A673 (cell line): ENCODE measurements around the gene CNIH2. TPM values are rescaled to one million over a fixed set of nuclear protein-coding genes. Genes with fewer than 3 reads are reported as not detected.
A peak's percentile ranks its signal among the peaks of the same experiment; 100 is the strongest.

Experiments used
- BruUV-seq: library from RNA; stranded (reverse); fragments of 400-500 nt; replicated peaks from 2 replicates; lab custom pipeline; 2021; lab: Mats Ljungman, UMichigan
- CTCF ChIA-PET: fragments of 300-600 bp; sonication (Branson Sonifier 250); formaldehyde crosslinking; loops from one replicate; lab custom pipeline; 2022; ENCODE audit warnings: antibody characterized with exemption; lab: Charles Lee
- POLR2A ChIA-PET: fragments of 300-600 bp; sonication (Branson Sonifier 250); formaldehyde crosslinking; loops from one replicate; lab custom pipeline; 2022; ENCODE audit warnings: antibody characterized with exemption; ENCODE audit not compliant: low non-redundant PET; lab: Charles Lee
- DNase-seq: peaks from one replicate; pipeline ENCODE4 v3.0.0-alpha.2; 2015; ENCODE audit warnings: low spot score
- H3K27ac ChIP-seq: fragments of 200-600 bp; sonication (generic); 2 replicates; pipeline ENCODE4 v1.5.1; 2016; ENCODE audit warnings: mixed run types, low read depth, mild to moderate bottlenecking, mixed read lengths, antibody characterized with exemption, low read length; ENCODE audit not compliant: poor library complexity, severe bottlenecking
- H3K27me3 ChIP-seq: fragments of 200-600 bp; sonication (generic); replicated peaks from 2 replicates; pipeline ENCODE4 v1.6.1; 2017; ENCODE audit warnings: mixed run types, low read depth, mild to moderate bottlenecking, mixed read lengths, antibody characterized with exemption, low read length; ENCODE audit not compliant: insufficient read depth, poor library complexity
- H3K36me3 ChIP-seq: fragments of 200-600 bp; sonication (generic); 2 replicates; pipeline ENCODE4 v1.6.1; 2016; ENCODE audit warnings: mixed run types, mild to moderate bottlenecking, mixed read lengths, antibody characterized with exemption, low read length; ENCODE audit not compliant: insufficient read depth, poor library complexity, severe bottlenecking
- H3K4me1 ChIP-seq: fragments of 200-600 bp; sonication (generic); 2 replicates; pipeline ENCODE4 v1.6.1; 2017; ENCODE audit warnings: mixed run types, mild to moderate bottlenecking, mixed read lengths, antibody characterized with exemption, low read length; ENCODE audit not compliant: insufficient read depth, poor library complexity, severe bottlenecking
- H3K4me3 ChIP-seq: fragments of 200-600 bp; sonication (generic); 2 replicates; pipeline ENCODE4 v1.5.1; 2016; ENCODE audit warnings: low read depth, mixed run types, mild to moderate bottlenecking, mixed read lengths, low read length; ENCODE audit not compliant: poor library complexity, severe bottlenecking
- H3K9me3 ChIP-seq: fragments of 200-600 bp; sonication (generic); 2 replicates; pipeline ENCODE4 v1.6.1; 2016; ENCODE audit warnings: mixed run types, low read depth, mild to moderate bottlenecking, mixed read lengths, antibody characterized with exemption, low read length; ENCODE audit not compliant: poor library complexity, severe bottlenecking
- CTCF ChIP-seq: fragments of 300-800, 200-600 bp; sonication (generic); conservative IDR thresholded peaks from 2 replicates; pipeline ENCODE4 v1.5.1; 2017; ENCODE audit warnings: low read depth, mild to moderate bottlenecking, antibody characterized with exemption, low read length, moderate library complexity, mixed read lengths
- EZH2 ChIP-seq: fragments of 200-600 bp; sonication (generic); IDR thresholded peaks from 2 replicates; pipeline ENCODE4 v1.6.1; 2017; ENCODE audit warnings: borderline replicate concordance, low read depth, mild to moderate bottlenecking, mixed read lengths, antibody characterized with exemption, low read length; ENCODE audit not compliant: poor library complexity, severe bottlenecking
- intact Hi-C: fragments of 100-400 bp; cut with micrococcal nuclease; formaldehyde crosslinking; loops from one replicate; pipeline ENCODE4 v1.10.0; 2022; ENCODE audit not compliant: unreplicated experiment
- total RNA-seq: library from RNA; stranded (reverse); gene quantifications from 2 replicates; pipeline ENCODE4 v1.2.3, GENCODE V29; 2021

CNIH2 gene
- total RNA-seq, 1 experiment from 2014 or later = 13.7 TPM

DNA sequence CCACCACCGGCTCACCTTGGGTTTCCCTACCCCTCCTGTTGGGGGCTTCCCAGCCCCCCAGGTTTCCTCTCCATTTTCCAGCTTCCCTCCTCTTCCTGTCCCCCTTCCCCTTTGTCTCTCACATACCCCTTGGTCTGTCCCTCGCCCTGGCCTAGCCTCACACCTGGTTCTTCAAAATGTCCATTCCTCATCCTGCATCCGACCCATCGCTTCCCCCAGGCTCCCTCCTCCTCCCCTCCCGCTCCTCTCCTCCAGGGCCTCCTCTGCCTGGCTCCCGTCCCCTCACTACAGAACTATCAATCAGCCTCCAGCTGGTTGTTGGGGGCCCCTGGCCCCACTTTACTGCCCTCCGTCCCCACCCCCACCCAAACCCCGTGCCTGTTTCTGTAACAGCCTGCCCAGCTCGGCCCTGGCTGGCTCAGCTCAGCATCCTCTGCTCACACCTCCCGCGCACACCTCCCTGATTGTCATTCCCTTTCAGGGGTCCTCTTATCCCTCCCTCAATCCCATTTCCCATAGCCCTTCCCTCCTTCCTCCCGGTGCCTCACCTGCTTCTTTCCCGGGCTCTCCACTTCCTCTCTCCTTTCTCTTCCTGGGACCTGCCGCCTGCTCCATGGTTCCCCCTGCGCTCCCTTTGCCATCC lies 1.2 kb downstream of the CNIH2 start:
- intact Hi-C loops = no loop called here
- BruUV-seq = no TSS peak
- Histone ChIP-seq H3K36me3 (peaks cover 13% of the 10 kb centered on the region), H3K4me3 (no peak overlapping the region), H3K27me3 (no peaks in the 10 kb centered on the region), H3K27ac (no peak overlapping the region), H3K9me3 (no peaks in the 10 kb centered on the region), H3K4me1 (peaks cover 27% of the 10 kb centered on the region)
- TF ChIP-seq CTCF (no peak), EZH2 (no peak)
- ChIA-PET POLR2A (no interaction called here), CTCF (no interaction called here)
- no peak for DNase-seq

DNA sequence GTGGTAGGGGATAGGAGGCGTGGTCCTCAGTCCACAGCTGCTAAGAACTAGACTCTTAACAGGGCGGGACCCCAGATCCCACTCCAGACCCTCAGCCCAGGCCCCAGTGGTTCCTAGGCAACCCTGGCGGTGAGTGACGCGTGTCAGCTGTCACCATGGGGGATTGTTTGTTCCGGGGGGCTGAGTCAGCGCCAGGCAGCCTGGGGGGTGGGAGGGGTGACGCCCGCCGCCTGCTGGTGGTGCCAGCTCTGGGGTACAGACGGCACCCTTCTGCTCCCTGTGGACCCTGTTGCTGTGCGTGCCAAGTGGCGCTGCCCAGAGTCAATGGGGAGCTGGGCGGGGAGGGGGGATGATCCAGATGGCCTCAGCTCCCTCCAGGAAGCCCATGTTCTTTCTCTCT lies 2.5 kb downstream of the CNIH2 start:
- H3K4me1 ChIP-seq = peaks cover 27% of the 10 kb centered on the region
- no peak overlapping the region for H3K4me3 ChIP-seq
- no peaks in the 10 kb centered on the region for H3K27me3 ChIP-seq
- no TSS peak for BruUV-seq
- POLR2A ChIA-PET = no interaction called here
- CTCF ChIA-PET = interaction anchor here (0.6 to 0.7 kb wide), 3 partner anchors 19 to 437 kb away, joined by 3 to 6 read pairs (median 3); no protein-coding TSS in a partner anchor
- H3K36me3 ChIP-seq = peaks cover 11% of the 10 kb centered on the region
- intact Hi-C loops = no loop called here
- no peaks in the 10 kb centered on the region for H3K9me3 ChIP-seq
- no peak for TF ChIP-seq EZH2
- TF ChIP-seq CTCF = peak; percentile 43
- DNase-seq = peak; percentile 53
- H3K27ac ChIP-seq = no peak overlapping the region

GRCh38 chr11:66281001-66281400 lies 3.0 kb downstream of the CNIH2 start:
- Histone ChIP-seq H3K27me3 (no peaks in the 10 kb centered on the region), H3K4me3 (no peak overlapping the region), H3K36me3 (peaks cover 6% of the 10 kb centered on the region), H3K9me3 (no peaks in the 10 kb centered on the region), H3K4me1 (peaks cover 27% of the 10 kb centered on the region), H3K27ac (no peak overlapping the region)
- intact Hi-C loops = no loop called here
- DNase-seq = no peak
- ChIA-PET POLR2A (no interaction called here), CTCF (no interaction called here)
- no TSS peak for BruUV-seq
- no peak for TF ChIP-seq CTCF
- no peak for TF ChIP-seq EZH2
